SH-SY5Y (cell line): Measurements from ENCODE around the gene SUB1.

Source experiments
- GATA2 ChIP-seq: IDR thresholded peaks from 2 replicates; pipeline ENCODE4 v1.6.1; 2011; ENCODE audit warnings: mild to moderate bottlenecking, low read depth, low read length
- GATA3 ChIP-seq: IDR thresholded peaks from 2 replicates; pipeline ENCODE4 v1.6.1; 2011; ENCODE audit warnings: low read depth, mild to moderate bottlenecking, low read length, moderate library complexity

GRCh38 chr5:32578363-32578762 is 7.0 kb upstream of the SUB1 start:
- TF ChIP-seq GATA3 = no peak
- no peak for TF ChIP-seq GATA2
